ENCODE data around the gene SERINC4. TPM values are rescaled to one million over a fixed set of nuclear protein-coding genes. Genes with fewer than 3 reads are reported as not detected.
A peak's percentile ranks its signal among the peaks of the same experiment; 100 is the strongest.

The SERINC4 gene
- total RNA-seq, 6 donors from 2014 or later: 0.34 TPM; not detected in 5

- WGBS, 2 donors: 94 to 98% methylated on average over 3 of the region's 3 CpGs
- DNase-seq: no peak
Observed at GRCh38 chr15:43789409-43789808, 10.6 kb downstream of the SERINC4 start.

DNA sequence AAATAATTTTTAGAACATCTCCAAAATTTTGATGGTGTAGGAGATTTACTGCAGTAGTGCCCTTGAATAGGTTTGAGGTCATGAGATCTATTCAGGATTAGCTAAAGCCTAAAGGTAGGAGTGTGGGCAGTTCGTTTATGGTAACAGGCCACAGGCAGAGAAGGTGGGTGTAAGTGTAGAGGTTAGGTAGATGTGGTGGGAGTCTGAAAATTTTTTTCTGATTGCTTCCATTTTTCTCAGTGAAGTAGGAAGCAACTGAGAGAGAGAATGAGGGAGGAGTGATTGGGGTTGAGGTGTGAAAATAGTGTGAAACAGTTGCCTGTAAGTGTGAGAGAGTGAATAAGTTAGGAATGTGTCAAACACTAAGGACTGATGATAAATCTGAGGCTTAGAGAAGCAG lies 21.0 kb downstream of the SERINC4 start:
- no peak overlapping the region for H3K4me3 ChIP-seq
- WGBS, 2 donors: 76 to 100% methylated on average over 1 of the region's 1 CpG
- ATAC-seq (ENCODE audit: low FRiP score in 2 of 2): no peak
- H3K36me3 ChIP-seq: peaks cover 0 to 3% (median 1%) of the 10 kb centered on the region in 4 donors
- H3K4me1 ChIP-seq: peaks cover 10 to 23% (median 14%) of the 10 kb centered on the region in 4 donors
- TF ChIP-seq POLR2AphosphoS5 (IDR thresholded peaks at IDR 0.05) (no peak), POLR2A (IDR thresholded peaks at IDR 0.05) (no peak), EP300 (IDR thresholded peaks at IDR 0.05) (no peak)
- TF ChIP-seq, protein P1, sequence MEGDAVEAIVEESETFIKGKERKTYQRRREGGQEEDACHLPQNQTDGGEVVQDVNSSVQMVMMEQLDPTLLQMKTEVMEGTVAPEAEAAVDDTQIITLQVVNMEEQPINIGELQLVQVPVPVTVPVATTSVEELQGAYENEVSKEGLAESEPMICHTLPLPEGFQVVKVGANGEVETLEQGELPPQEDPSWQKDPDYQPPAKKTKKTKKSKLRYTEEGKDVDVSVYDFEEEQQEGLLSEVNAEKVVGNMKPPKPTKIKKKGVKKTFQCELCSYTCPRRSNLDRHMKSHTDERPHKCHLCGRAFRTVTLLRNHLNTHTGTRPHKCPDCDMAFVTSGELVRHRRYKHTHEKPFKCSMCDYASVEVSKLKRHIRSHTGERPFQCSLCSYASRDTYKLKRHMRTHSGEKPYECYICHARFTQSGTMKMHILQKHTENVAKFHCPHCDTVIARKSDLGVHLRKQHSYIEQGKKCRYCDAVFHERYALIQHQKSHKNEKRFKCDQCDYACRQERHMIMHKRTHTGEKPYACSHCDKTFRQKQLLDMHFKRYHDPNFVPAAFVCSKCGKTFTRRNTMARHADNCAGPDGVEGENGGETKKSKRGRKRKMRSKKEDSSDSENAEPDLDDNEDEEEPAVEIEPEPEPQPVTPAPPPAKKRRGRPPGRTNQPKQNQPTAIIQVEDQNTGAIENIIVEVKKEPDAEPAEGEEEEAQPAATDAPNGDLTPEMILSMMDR (IDR thresholded peaks at IDR 0.05): no peak
- no peak overlapping the region for H3K27ac ChIP-seq
- H3K27me3 ChIP-seq: no peaks in the 10 kb centered on the region
- no peaks in the 10 kb centered on the region for H3K9me3 ChIP-seq
- DNase-seq: no peak

More at GRCh38 chr15:43789409-43789808, 10.6 kb downstream of the SERINC4 start:
- TF ChIP-seq POLR2A (IDR thresholded peaks at IDR 0.05) (no peak), POLR2AphosphoS5 (IDR thresholded peaks at IDR 0.05) (no peak), EP300 (IDR thresholded peaks at IDR 0.05) (no peak)
- TF ChIP-seq, protein P1 (IDR thresholded peaks at IDR 0.05): no peak
- Histone ChIP-seq H3K4me3 (no peak overlapping the region), H3K9me3 (no peaks in the 10 kb centered on the region), H3K36me3 (peaks cover 0 to 10% (median 7%) of the 10 kb centered on the region in 4 donors), H3K4me1 (peaks cover 13 to 21% (median 16%) of the 10 kb centered on the region in 4 donors), H3K27me3 (no peaks in the 10 kb centered on the region), H3K27ac (no peak overlapping the region)
- ATAC-seq (ENCODE audit: low FRiP score in 2 of 2): no peak

DNA sequence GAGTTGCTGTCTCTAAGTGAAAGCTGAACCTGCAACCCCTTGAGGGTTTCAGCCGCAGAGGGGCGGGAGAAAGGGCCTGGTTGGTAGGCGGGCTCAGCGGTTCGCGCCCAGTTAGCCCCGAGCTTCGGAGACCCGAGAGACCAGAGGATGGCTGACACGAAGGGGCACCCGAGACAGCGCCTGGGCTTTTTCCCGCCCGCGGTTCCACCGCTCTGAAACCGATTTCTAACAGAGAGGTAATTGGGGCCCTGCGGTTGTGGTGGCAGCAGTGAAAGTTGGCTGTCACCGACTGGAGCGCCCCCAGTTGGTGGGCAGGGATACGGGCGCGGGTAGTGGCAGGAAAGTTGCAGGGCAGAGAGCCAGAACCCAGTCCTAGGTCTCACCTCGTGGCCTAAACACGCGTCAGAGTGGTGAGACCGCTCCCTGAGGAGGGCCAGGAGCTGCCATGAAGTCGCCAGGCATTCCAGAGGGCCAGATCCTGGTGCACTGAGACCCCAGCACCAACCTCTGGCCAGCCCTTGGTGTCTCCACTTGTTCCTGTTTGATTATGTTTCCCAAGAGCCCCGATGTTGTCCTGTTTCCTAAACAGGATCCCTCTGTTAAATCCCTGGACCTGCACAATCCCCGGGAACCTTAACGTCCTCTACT lies 22.6 kb downstream of the SERINC4 start:
- Histone ChIP-seq H3K27me3 (no peaks in the 10 kb centered on the region), H3K4me3 (peak overlapping the region; percentile 65 to 86 (median 70)), H3K27ac (peak overlapping the region; percentile 89 to 93 (median 92)), H3K36me3 (peaks cover 8 to 19% (median 11%) of the 10 kb centered on the region in 4 donors), H3K4me1 (peaks cover 10 to 23% (median 14%) of the 10 kb centered on the region in 4 donors), H3K9me3 (no peaks in the 10 kb centered on the region)
- peak; percentile 88 to 91 for DNase-seq
- ATAC-seq (ENCODE audit: low FRiP score in 2 of 2): peak; percentile 91 to 92
- 4 to 8% methylated on average over 4 to 7 of the region's 31 CpGs for WGBS, 2 donors
- no peak for TF ChIP-seq POLR2A (IDR thresholded peaks at IDR 0.05)
- TF ChIP-seq EP300 (IDR thresholded peaks at IDR 0.05): no peak
- TF ChIP-seq, protein P1 (IDR thresholded peaks at IDR 0.05): peak; percentile 73 to 91 (median 88)
- TF ChIP-seq POLR2AphosphoS5 (IDR thresholded peaks at IDR 0.05): peak; percentile 26 to 62

DNA sequence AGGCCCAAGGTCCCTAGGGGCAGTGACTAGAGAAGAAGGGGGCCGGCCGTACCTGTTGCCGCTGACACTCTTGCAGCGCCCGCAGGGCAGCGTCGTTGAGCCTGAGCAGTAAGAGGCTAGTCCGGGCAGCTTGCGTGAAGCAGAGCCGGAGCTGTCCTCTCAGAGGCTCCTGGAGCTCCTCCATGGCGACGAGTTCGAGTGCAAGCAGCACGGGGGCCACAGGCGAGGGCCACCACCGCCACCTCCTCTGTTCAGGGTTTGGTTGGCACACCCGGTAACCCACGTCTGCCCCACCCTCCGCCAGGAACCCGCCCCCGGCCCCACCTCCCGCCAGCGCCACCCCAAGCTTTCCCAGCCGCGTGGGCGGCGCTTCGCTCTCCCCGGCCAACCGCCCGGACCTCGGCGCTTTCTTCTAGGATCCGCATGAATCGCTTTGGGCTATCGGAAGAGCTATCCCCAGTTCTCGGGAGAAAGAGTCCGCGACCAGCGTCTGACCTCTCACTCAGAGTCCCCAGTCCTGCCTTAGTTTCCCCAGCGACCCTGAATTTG lies 23.2 kb downstream of the SERINC4 start, which contains the start of gene ELL3:
Gene ELL3, minus strand, starts transcription at position 249 of the 549 bp plus-strand sequence. Its CDS starts 65 bp downstream, at position 184.
- Histone ChIP-seq H3K9me3 (no peaks in the 10 kb centered on the region), H3K27me3 (no peaks in the 10 kb centered on the region), H3K27ac (peak within 1 kb of the TSS; percentile 89 to 93 (median 92)), H3K36me3 (peaks cover 12 to 25% (median 17%) of the 10 kb centered on the region in 4 donors), H3K4me1 (peaks cover 10 to 23% (median 14%) of the 10 kb centered on the region in 4 donors), H3K4me3 (peak within 1 kb of the TSS; percentile 65 to 86 (median 70))
- peak; percentile 87 to 95 for DNase-seq
- TF ChIP-seq POLR2AphosphoS5 (IDR thresholded peaks at IDR 0.05): peak in 1 of 2 donors; percentile 72
- TF ChIP-seq, protein P1 (IDR thresholded peaks at IDR 0.05): no peak
- peak in 2 of 4 donors; percentile 47 to 61 for TF ChIP-seq POLR2A (IDR thresholded peaks at IDR 0.05)
- ATAC-seq (ENCODE audit: low FRiP score in 2 of 2): peak; percentile 95 to 96
- 3% methylated on average over 22 of the region's 41 CpGs; no CpG with 5 or more reads in 1 of the 2 donors for WGBS, 2 donors
